ENCODE data around the gene FKBP7. TPM values are rescaled to one million over a fixed set of nuclear protein-coding genes. Genes with fewer than 3 reads are reported as not detected.

FKBP7 gene
- total and polyA plus RNA-seq, 2 of the 13 experiments (the other 11 are each of a cell fraction or from before 2014, with no cell fraction given): 12.4 to 14.8 TPM

DNA sequence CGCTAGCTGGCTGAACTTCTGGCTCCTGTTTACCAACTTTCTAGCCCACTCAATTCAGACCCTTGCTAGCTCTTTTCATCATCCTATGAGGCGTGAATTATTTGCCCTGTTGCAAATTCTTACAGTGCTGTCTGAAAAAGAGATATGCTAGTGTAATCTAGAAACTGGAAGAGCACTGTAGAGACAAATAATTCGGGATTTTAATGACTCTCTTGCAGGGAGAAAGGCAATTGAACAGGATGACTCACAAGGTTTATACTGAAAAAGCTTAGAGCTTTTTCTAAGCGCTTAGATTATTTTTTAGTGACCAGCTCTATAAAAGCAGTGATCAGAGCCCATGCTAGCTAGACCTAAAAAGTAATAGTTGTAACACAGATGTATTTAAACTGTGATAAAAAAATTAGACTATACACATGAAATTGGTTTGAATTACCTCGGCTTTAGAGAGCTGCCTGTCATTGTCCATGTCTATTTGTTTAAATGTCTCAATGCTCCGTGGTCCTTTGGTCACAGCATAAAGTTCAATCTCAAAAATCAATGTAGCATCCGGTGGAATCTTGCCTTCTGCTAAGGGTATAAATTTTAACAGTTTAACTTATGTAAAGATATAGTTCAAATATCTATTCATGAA lies 9.1 kb downstream of the FKBP7 start (continued):
- TF ChIP-seq, protein P1, sequence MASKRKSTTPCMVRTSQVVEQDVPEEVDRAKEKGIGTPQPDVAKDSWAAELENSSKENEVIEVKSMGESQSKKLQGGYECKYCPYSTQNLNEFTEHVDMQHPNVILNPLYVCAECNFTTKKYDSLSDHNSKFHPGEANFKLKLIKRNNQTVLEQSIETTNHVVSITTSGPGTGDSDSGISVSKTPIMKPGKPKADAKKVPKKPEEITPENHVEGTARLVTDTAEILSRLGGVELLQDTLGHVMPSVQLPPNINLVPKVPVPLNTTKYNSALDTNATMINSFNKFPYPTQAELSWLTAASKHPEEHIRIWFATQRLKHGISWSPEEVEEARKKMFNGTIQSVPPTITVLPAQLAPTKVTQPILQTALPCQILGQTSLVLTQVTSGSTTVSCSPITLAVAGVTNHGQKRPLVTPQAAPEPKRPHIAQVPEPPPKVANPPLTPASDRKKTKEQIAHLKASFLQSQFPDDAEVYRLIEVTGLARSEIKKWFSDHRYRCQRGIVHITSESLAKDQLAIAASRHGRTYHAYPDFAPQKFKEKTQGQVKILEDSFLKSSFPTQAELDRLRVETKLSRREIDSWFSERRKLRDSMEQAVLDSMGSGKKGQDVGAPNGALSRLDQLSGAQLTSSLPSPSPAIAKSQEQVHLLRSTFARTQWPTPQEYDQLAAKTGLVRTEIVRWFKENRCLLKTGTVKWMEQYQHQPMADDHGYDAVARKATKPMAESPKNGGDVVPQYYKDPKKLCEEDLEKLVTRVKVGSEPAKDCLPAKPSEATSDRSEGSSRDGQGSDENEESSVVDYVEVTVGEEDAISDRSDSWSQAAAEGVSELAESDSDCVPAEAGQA (IDR thresholded peaks at IDR 0.05; ENCODE audit: low read depth): no peak
- TF ChIP-seq, protein P1 (CRISPR knock-in tag; IDR thresholded peaks at IDR 0.05; ENCODE audit: borderline replicate concordance): no peak
- no peak for TF ChIP-seq ZBTB8A (CRISPR knock-in tag; IDR thresholded peaks at IDR 0.05; ENCODE audit: borderline replicate concordance, low read depth)
- TF ChIP-seq ZNF75D (CRISPR knock-in tag; IDR thresholded peaks at IDR 0.05; ENCODE audit: borderline replicate concordance): no peak
- TF ChIP-seq FOSL2 (CRISPR knock-in tag; IDR thresholded peaks at IDR 0.05): peak; percentile 48; the same call in 1 of the 2 replicates
- no peak for TF ChIP-seq NRL (CRISPR knock-in tag; IDR thresholded peaks at IDR 0.05; ENCODE audit: borderline replicate concordance)
- TF ChIP-seq ZNF138 (CRISPR knock-in tag; IDR thresholded peaks at IDR 0.05; ENCODE audit: low read depth): no peak
- TF ChIP-seq NFIB (CRISPR knock-in tag; IDR thresholded peaks at IDR 0.05; ENCODE audit: borderline replicate concordance): no peak
- TF ChIP-seq, protein P2, sequence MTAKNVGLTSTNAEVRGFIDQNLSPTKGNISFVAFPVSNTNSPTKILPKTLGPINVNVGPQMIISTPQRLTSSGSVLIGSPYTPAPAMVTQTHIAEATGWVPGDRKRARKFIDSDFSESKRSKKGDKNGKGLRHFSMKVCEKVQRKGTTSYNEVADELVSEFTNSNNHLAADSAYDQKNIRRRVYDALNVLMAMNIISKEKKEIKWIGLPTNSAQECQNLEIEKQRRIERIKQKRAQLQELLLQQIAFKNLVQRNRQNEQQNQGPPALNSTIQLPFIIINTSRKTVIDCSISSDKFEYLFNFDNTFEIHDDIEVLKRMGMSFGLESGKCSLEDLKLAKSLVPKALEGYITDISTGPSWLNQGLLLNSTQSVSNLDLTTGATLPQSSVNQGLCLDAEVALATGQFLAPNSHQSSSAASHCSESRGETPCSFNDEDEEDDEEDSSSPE (CRISPR knock-in tag; IDR thresholded peaks at IDR 0.05): no peak
- TF ChIP-seq TGIF2 (CRISPR knock-in tag; IDR thresholded peaks at IDR 0.05): no peak
- TF ChIP-seq ZFP37 (CRISPR knock-in tag; IDR thresholded peaks at IDR 0.05; ENCODE audit: borderline replicate concordance): no peak
- TF ChIP-seq KAT2B (IDR thresholded peaks at IDR 0.05; ENCODE audit: borderline replicate concordance, low read depth, low read length): peak; percentile 77
- peak; percentile 62 for TF ChIP-seq MED1 (CRISPR knock-in tag; IDR thresholded peaks at IDR 0.05)
- TF ChIP-seq ZNF766 (CRISPR knock-in tag; IDR thresholded peaks at IDR 0.05; ENCODE audit: borderline replicate concordance): no peak
- no peak for TF ChIP-seq BRD4 (CRISPR knock-in tag; IDR thresholded peaks at IDR 0.05)
- no peak for TF ChIP-seq FOXA1 (IDR thresholded peaks at IDR 0.05)
- peak; percentile 74 for TF ChIP-seq FOXA1 (CRISPR knock-in tag; IDR thresholded peaks at IDR 0.05)
- TF ChIP-seq NR3C1 (CRISPR knock-in tag; IDR thresholded peaks at IDR 0.05): no peak
- no peak for TF ChIP-seq ZNF547 (CRISPR knock-in tag; IDR thresholded peaks at IDR 0.05)
- TF ChIP-seq SOX13 (IDR thresholded peaks at IDR 0.05): peak; percentile 48; the same call in 1 of the 2 replicates
- peak in 1 of 2 experiments; percentile 76; a peak in 2 of 4 replicates for TF ChIP-seq SOX13 (CRISPR knock-in tag; conservative IDR thresholded peaks at IDR 0.05 in 1 of 2, IDR thresholded peaks at IDR 0.05 in 1 of 2)
- TF ChIP-seq SIN3A (IDR thresholded peaks at IDR 0.05; ENCODE audit: borderline replicate concordance, low read depth, low read length): no peak
- TF ChIP-seq, protein P3, sequence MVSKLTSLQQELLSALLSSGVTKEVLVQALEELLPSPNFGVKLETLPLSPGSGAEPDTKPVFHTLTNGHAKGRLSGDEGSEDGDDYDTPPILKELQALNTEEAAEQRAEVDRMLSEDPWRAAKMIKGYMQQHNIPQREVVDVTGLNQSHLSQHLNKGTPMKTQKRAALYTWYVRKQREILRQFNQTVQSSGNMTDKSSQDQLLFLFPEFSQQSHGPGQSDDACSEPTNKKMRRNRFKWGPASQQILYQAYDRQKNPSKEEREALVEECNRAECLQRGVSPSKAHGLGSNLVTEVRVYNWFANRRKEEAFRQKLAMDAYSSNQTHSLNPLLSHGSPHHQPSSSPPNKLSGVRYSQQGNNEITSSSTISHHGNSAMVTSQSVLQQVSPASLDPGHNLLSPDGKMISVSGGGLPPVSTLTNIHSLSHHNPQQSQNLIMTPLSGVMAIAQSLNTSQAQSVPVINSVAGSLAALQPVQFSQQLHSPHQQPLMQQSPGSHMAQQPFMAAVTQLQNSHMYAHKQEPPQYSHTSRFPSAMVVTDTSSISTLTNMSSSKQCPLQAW (CRISPR knock-in tag; IDR thresholded peaks at IDR 0.05): no peak
- 0 out of 2 replicates have a peak, but pooled peaks have one; percentile 67 for TF ChIP-seq MIER3 (CRISPR knock-in tag; IDR thresholded peaks at IDR 0.05; ENCODE audit: borderline replicate concordance)
